ENCODE results near the gene EHD3.

Gene EHD3

GRCh38 chr2:31233741-31234682 is at the start of gene EHD3:
Gene EHD3, plus strand, starts transcription at chr2:31234152. Its CDS starts 470 bp downstream, at chr2:31234622.
- peak; percentile 53 for DNase-seq (ENCODE audit: low read depth)

- DNase-seq (ENCODE audit: low read depth), result no peak
Measured at GRCh38 chr2:31187166-31187565, 46.8 kb upstream of the EHD3 start.

GRCh38 chr2:31188131-31188530 is 45.8 kb upstream of the EHD3 start:
- no peak for DNase-seq (ENCODE audit: low read depth)

GRCh38 chr2:31189141-31189540 is 44.8 kb upstream of the EHD3 start:
- DNase-seq (ENCODE audit: low read depth), result no peak

- no peak for DNase-seq (ENCODE audit: low read depth)
Measured at GRCh38 chr2:31190188-31190587, 43.8 kb upstream of the EHD3 start.

- DNase-seq (ENCODE audit: low read depth), result no peak
Measured at GRCh38 chr2:31191931-31192330, 42.0 kb upstream of the EHD3 start.

GRCh38 chr2:31192396-31192795 is 41.6 kb upstream of the EHD3 start:
- no peak for DNase-seq (ENCODE audit: low read depth)

GRCh38 chr2:31192851-31193392 is 41.0 kb upstream of the EHD3 start:
- DNase-seq (ENCODE audit: low read depth), result no peak

GRCh38 chr2:31193806-31194205 is 40.1 kb upstream of the EHD3 start:
- no peak for DNase-seq (ENCODE audit: low read depth)

- DNase-seq (ENCODE audit: low read depth), result no peak
Measured at GRCh38 chr2:31196622-31197021, 37.3 kb upstream of the EHD3 start.

GRCh38 chr2:31197166-31197565 is 36.8 kb upstream of the EHD3 start:
- DNase-seq (ENCODE audit: low read depth), result no peak

GRCh38 chr2:31197669-31198068 is 36.3 kb upstream of the EHD3 start:
- no peak for DNase-seq (ENCODE audit: low read depth)

GRCh38 chr2:31199206-31199605 is 34.7 kb upstream of the EHD3 start:
- no peak for DNase-seq (ENCODE audit: low read depth)

GRCh38 chr2:31200972-31201371 is 33.0 kb upstream of the EHD3 start:
- DNase-seq (ENCODE audit: low read depth), result no peak

- no peak for DNase-seq (ENCODE audit: low read depth)
Measured at GRCh38 chr2:31202041-31202440, 31.9 kb upstream of the EHD3 start.

GRCh38 chr2:31202833-31203232 is 31.1 kb upstream of the EHD3 start:
- DNase-seq (ENCODE audit: low read depth), result no peak

GRCh38 chr2:31203916-31204315 is 30.0 kb upstream of the EHD3 start:
- no peak for DNase-seq (ENCODE audit: low read depth)

GRCh38 chr2:31204783-31205182 is 29.2 kb upstream of the EHD3 start:
- no peak for DNase-seq (ENCODE audit: low read depth)

GRCh38 chr2:31205186-31205585 is 28.8 kb upstream of the EHD3 start:
- no peak for DNase-seq (ENCODE audit: low read depth)

- no peak for DNase-seq (ENCODE audit: low read depth)
Measured at GRCh38 chr2:31205613-31206012, 28.3 kb upstream of the EHD3 start.

GRCh38 chr2:31207790-31208189 is 26.2 kb upstream of the EHD3 start:
- no peak for DNase-seq (ENCODE audit: low read depth)

- no peak for DNase-seq (ENCODE audit: low read depth)
Measured at GRCh38 chr2:31208240-31208639, 25.7 kb upstream of the EHD3 start.
